ENCODE results near the gene DDI2. TPM values are rescaled to one million over a fixed set of nuclear protein-coding genes. Genes with fewer than 3 reads are reported as not detected.

The DDI2 gene
- total RNA-seq, 1 experiment from 2014 or later, result 32.7 TPM

DNA sequence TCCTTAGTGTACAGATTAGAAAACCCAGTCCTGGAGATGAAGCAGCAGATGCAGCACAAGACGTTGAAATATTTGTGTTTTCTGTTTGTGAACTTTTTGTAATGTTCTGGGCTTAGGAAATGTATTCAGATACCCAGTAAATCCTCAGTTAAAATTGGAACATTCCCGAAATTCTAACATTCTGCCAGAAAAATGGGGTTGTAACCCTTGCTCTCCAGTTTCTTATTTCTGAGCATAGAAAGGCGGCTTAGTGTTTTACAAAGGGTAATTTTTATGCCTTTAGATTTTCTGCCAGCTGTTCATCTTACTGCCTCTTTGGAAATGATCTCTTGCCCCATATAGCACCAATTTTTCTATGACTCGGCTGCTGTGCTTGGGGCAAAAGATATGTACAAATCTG is 20.6 kb downstream of the DDI2 start:
- Mint-ChIP-seq H3K36me3 (ENCODE audit: insufficient read depth, unreplicated experiment) (peaks cover 97% of the 10 kb centered on the region), H3K9me3 (ENCODE audit: unreplicated experiment) (no peaks in the 10 kb centered on the region), H3K4me1 (ENCODE audit: insufficient read depth, unreplicated experiment) (no peaks in the 10 kb centered on the region), H3K4me3 (ENCODE audit: unreplicated experiment) (no peak overlapping the region), H3K27me3 (ENCODE audit: insufficient read depth, unreplicated experiment) (no peaks in the 10 kb centered on the region), H3K27ac (ENCODE audit: low read depth, unreplicated experiment) (no peak overlapping the region)
- ChIA-PET CTCF (no interaction called here), POLR2A (no interaction called here)
- intact Hi-C loops (cut with micrococcal nuclease), result no loop called here
- no peak for DNase-seq (ENCODE audit: unreplicated experiment)
- TF ChIP-seq, protein P1, sequence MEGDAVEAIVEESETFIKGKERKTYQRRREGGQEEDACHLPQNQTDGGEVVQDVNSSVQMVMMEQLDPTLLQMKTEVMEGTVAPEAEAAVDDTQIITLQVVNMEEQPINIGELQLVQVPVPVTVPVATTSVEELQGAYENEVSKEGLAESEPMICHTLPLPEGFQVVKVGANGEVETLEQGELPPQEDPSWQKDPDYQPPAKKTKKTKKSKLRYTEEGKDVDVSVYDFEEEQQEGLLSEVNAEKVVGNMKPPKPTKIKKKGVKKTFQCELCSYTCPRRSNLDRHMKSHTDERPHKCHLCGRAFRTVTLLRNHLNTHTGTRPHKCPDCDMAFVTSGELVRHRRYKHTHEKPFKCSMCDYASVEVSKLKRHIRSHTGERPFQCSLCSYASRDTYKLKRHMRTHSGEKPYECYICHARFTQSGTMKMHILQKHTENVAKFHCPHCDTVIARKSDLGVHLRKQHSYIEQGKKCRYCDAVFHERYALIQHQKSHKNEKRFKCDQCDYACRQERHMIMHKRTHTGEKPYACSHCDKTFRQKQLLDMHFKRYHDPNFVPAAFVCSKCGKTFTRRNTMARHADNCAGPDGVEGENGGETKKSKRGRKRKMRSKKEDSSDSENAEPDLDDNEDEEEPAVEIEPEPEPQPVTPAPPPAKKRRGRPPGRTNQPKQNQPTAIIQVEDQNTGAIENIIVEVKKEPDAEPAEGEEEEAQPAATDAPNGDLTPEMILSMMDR (IDR thresholded peaks at IDR 0.05; ENCODE audit: unreplicated experiment), result no peak
- no TSS peak for BruUV-seq (replicated peaks)

GRCh38 chr1:15639262-15639661 is 22.0 kb downstream of the DDI2 start:
- H3K27ac Mint-ChIP-seq (ENCODE audit: low read depth, unreplicated experiment), result no peak overlapping the region
- intact Hi-C loops (cut with micrococcal nuclease), result no loop called here
- ChIA-PET POLR2A (interaction anchor here (0.7 to 1.5 kb wide), 2 partner anchors 15 to 21 kb away, joined by 3 to 6 read pairs; no protein-coding TSS in a partner anchor), CTCF (no interaction called here)
- no TSS peak for BruUV-seq (replicated peaks)
- no peaks in the 10 kb centered on the region for H3K4me1 Mint-ChIP-seq (ENCODE audit: insufficient read depth, unreplicated experiment)
- H3K4me3 Mint-ChIP-seq (ENCODE audit: unreplicated experiment), result no peak overlapping the region
- TF ChIP-seq, protein P1 (IDR thresholded peaks at IDR 0.05; ENCODE audit: unreplicated experiment), result no peak
- H3K36me3 Mint-ChIP-seq (ENCODE audit: insufficient read depth, unreplicated experiment), result peaks cover 97% of the 10 kb centered on the region
- no peak for DNase-seq (ENCODE audit: unreplicated experiment)
- H3K9me3 Mint-ChIP-seq (ENCODE audit: unreplicated experiment), result no peaks in the 10 kb centered on the region
- no peaks in the 10 kb centered on the region for H3K27me3 Mint-ChIP-seq (ENCODE audit: insufficient read depth, unreplicated experiment)

DNA sequence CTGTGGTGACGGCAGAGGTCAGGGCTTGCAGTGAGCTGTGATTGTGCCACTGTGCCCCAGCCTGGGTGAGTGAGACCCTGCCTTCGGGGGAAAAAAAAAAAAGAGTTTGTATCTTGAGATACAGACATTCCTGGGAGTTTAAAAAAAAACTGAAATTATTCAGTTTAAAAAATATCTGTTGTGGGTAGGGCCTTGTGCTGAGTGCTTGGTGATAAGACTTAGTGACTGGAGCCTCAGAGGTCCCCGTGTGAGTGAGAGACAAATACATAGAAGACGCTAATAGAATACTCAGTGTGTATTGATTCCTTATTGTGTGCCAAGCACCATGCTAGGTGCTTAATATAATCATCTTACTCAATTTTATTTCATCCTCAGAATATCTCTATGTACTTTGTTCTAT is 22.7 kb downstream of the DDI2 start:
- POLR2A ChIA-PET, result interaction anchor here (1.5 kb wide), 1 partner anchor 21 kb away, joined by 6 read pairs; no protein-coding TSS in a partner anchor
- Mint-ChIP-seq H3K4me3 (ENCODE audit: unreplicated experiment) (no peak overlapping the region), H3K27ac (ENCODE audit: low read depth, unreplicated experiment) (no peak overlapping the region), H3K4me1 (ENCODE audit: insufficient read depth, unreplicated experiment) (no peaks in the 10 kb centered on the region), H3K36me3 (ENCODE audit: insufficient read depth, unreplicated experiment) (peaks cover 96% of the 10 kb centered on the region), H3K27me3 (ENCODE audit: insufficient read depth, unreplicated experiment) (no peaks in the 10 kb centered on the region), H3K9me3 (ENCODE audit: unreplicated experiment) (no peaks in the 10 kb centered on the region)
- no peak for DNase-seq (ENCODE audit: unreplicated experiment)
- TF ChIP-seq, protein P1 (IDR thresholded peaks at IDR 0.05; ENCODE audit: unreplicated experiment), result no peak
- intact Hi-C loops (cut with micrococcal nuclease), result no loop called here
- no TSS peak for BruUV-seq (replicated peaks)
- CTCF ChIA-PET, result no interaction called here

DNA sequence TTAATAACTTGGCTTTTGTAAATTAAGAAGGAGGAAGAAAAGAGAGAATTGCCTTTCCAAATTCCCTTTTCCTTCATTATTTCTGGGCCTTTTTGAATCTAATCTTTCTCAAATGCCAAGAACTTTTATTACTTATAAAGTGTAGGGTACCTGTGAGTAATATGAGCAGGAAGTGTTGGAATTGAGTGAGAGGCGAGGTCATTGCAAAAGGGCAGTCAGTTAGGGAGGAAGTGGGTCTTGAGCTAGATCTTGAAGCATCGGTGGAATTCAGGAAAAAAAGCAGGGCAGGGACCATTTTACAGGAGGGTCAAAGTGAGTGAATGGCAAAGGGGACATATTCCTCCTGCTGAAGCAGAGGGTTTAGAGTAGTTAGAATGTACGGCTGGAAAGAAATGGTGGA is 23.4 kb downstream of the DDI2 start:
- Mint-ChIP-seq H3K27me3 (ENCODE audit: insufficient read depth, unreplicated experiment) (no peaks in the 10 kb centered on the region), H3K27ac (ENCODE audit: low read depth, unreplicated experiment) (no peak overlapping the region), H3K36me3 (ENCODE audit: insufficient read depth, unreplicated experiment) (peaks cover 96% of the 10 kb centered on the region), H3K9me3 (ENCODE audit: unreplicated experiment) (no peaks in the 10 kb centered on the region), H3K4me3 (ENCODE audit: unreplicated experiment) (no peak overlapping the region), H3K4me1 (ENCODE audit: insufficient read depth, unreplicated experiment) (no peaks in the 10 kb centered on the region)
- POLR2A ChIA-PET, result interaction anchor here (0.7 to 1.1 kb wide), 2 partner anchors 22 to 43 kb away, joined by 3 to 4 read pairs; no protein-coding TSS in a partner anchor
- TF ChIP-seq, protein P1 (IDR thresholded peaks at IDR 0.05; ENCODE audit: unreplicated experiment), result no peak
- BruUV-seq (replicated peaks), result no TSS peak
- DNase-seq (ENCODE audit: unreplicated experiment), result no peak
- intact Hi-C loops (cut with micrococcal nuclease), result no loop called here
- CTCF ChIA-PET, result interaction anchor here (0.6 kb wide), 1 partner anchor 11 kb away, joined by 3 read pairs; no protein-coding TSS in a partner anchor
